Measurements from ENCODE around the gene ADAT3.

DNA sequence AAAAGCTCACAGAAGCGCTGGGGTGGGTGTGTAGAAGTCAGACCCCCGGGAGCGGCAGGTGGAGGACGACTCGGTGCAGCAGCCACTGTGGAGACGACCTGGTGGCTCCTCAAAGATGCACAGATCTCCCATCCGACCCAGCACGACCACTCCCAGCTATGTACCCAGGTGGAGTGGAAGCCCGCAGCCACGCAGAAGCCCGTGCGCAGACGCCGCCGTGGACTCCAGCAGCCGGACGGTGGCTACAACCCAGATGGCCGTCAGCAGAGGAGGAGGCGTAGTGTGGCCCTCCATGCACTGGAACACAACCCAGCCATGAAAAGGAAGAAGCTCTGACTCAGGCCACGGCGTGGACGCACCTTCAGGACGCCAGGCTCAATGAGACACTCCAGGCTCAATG is 57.5 kb downstream of the ADAT3 start:
- TF ChIP-seq, protein P1, sequence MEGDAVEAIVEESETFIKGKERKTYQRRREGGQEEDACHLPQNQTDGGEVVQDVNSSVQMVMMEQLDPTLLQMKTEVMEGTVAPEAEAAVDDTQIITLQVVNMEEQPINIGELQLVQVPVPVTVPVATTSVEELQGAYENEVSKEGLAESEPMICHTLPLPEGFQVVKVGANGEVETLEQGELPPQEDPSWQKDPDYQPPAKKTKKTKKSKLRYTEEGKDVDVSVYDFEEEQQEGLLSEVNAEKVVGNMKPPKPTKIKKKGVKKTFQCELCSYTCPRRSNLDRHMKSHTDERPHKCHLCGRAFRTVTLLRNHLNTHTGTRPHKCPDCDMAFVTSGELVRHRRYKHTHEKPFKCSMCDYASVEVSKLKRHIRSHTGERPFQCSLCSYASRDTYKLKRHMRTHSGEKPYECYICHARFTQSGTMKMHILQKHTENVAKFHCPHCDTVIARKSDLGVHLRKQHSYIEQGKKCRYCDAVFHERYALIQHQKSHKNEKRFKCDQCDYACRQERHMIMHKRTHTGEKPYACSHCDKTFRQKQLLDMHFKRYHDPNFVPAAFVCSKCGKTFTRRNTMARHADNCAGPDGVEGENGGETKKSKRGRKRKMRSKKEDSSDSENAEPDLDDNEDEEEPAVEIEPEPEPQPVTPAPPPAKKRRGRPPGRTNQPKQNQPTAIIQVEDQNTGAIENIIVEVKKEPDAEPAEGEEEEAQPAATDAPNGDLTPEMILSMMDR (IDR thresholded peaks at IDR 0.05; ENCODE audit: low read depth, low read length, poor library complexity, severe bottlenecking) = no peak
- TF ChIP-seq EZH2phosphoT487 (IDR thresholded peaks at IDR 0.05; ENCODE audit: borderline replicate concordance, low read length) = no peak
